Activated CD4-positive, alpha-beta memory T cell treated with anti-CD3 and anti-CD28 coated beads for 36 hours (primary cell): ENCODE results near the gene TAAR8. TPM values are rescaled to one million over a fixed set of nuclear protein-coding genes. Genes with fewer than 3 reads are reported as not detected.

ENCODE experiments used
- CTCF ChIA-PET: fragments of 350-600 bp; sonication (Branson Sonifier 250); formaldehyde crosslinking; loops from one replicate; lab custom pipeline; 2021; ENCODE audit warnings: antibody characterized with exemption, inconsistent platforms; lab: Charles Lee
- POLR2A ChIA-PET: fragments of 350-600 bp; sonication (Branson Sonifier 250); formaldehyde crosslinking; loops from one replicate; lab custom pipeline; 2021; ENCODE audit warnings: antibody characterized with exemption; lab: Charles Lee
- DNase-seq: peaks from one replicate; pipeline ENCODE4 v3.0.0-alpha.2; 2020
- H3K27ac Mint-ChIP-seq: one replicate; pipeline ENCODE4 v1.8.0; 2021; ENCODE audit warnings: mixed read lengths
- H3K27me3 Mint-ChIP-seq: one replicate; pipeline ENCODE4 v1.8.0; 2021; ENCODE audit warnings: mixed read lengths
- H3K36me3 Mint-ChIP-seq: one replicate; pipeline ENCODE4 v1.8.0; 2021; ENCODE audit warnings: mixed read lengths
- H3K4me1 Mint-ChIP-seq: one replicate; pipeline ENCODE4 v1.8.0; 2021; ENCODE audit warnings: low read depth, mixed read lengths
- H3K4me3 Mint-ChIP-seq: one replicate; pipeline ENCODE4 v1.8.0; 2021; ENCODE audit warnings: mild to moderate bottlenecking, mixed read lengths
- H3K9me3 Mint-ChIP-seq: one replicate; pipeline ENCODE4 v1.8.0; 2021; ENCODE audit warnings: mixed read lengths
- intact Hi-C: fragments of 100-400 bp; cut with micrococcal nuclease; formaldehyde crosslinking; loops from one replicate; pipeline ENCODE4 v1.15.1; 2023
- total RNA-seq, 2 experiments: library from RNA; stranded (reverse); gene quantifications; one replicate each; pipeline ENCODE4 v1.2.3, GENCODE V29; 2021

Gene TAAR8
- not detected for total RNA-seq

DNA sequence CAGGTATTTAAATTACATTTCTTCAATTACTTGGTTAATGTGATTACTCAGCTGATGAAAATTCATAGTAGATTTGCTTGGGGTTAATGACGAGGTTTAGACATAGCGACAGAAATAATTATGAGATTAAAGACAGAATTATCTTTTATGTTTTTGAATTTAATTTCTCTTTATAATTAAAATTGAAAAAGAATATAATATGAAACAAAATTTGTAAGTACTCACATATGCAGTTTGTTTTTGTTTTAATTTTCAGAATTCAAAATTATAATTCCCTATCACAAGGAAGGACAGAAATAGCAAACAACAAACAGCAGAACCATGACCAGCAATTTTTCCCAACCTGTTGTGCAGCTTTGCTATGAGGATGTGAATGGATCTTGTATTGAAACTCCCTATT is at the start of gene TAAR8:
TSS of gene TAAR8 (plus strand) at position 301 of the 400 bp plus-strand sequence. CDS start at position 322, 21 bp downstream.
- Mint-ChIP-seq H3K4me1 (no peaks in the 10 kb centered on the region), H3K27me3 (peaks cover 18% of the 10 kb centered on the region), H3K27ac (no peak within 1 kb of the TSS), H3K9me3 (no peaks in the 10 kb centered on the region), H3K36me3 (no peaks in the 10 kb centered on the region), H3K4me3 (no peak within 1 kb of the TSS)
- intact Hi-C loops = no loop called here
- POLR2A ChIA-PET = no interaction called here
- CTCF ChIA-PET = no interaction called here
- DNase-seq = no peak

GRCh38 chr6:132504757-132505156 is 47.7 kb upstream of the TAAR8 start:
- H3K36me3 Mint-ChIP-seq = peaks cover 24% of the 10 kb centered on the region
- H3K4me1 Mint-ChIP-seq = peaks cover 40% of the 10 kb centered on the region
- no peak overlapping the region for H3K4me3 Mint-ChIP-seq
- no peaks in the 10 kb centered on the region for H3K9me3 Mint-ChIP-seq
- ChIA-PET CTCF (interaction anchor here (1.6 kb wide), 1 partner anchor 225 kb away, joined by 5 read pairs; no protein-coding TSS in a partner anchor), POLR2A (no interaction called here)
- H3K27ac Mint-ChIP-seq = no peak overlapping the region
- intact Hi-C loops = no loop called here
- no peaks in the 10 kb centered on the region for H3K27me3 Mint-ChIP-seq
- no peak for DNase-seq

- Mint-ChIP-seq H3K27ac (no peak overlapping the region), H3K9me3 (no peaks in the 10 kb centered on the region), H3K4me3 (no peak overlapping the region), H3K4me1 (peaks cover 36% of the 10 kb centered on the region), H3K27me3 (no peaks in the 10 kb centered on the region), H3K36me3 (peaks cover 21% of the 10 kb centered on the region)
- DNase-seq = no peak
- CTCF ChIA-PET = interaction anchor here (1.6 kb wide), 1 partner anchor 225 kb away, joined by 5 read pairs; no protein-coding TSS in a partner anchor
- POLR2A ChIA-PET = no interaction called here
- intact Hi-C loops = no loop called here
These were observed 47.3 kb upstream of the TAAR8 start for GRCh38 chr6:132505158-132505557.

DNA sequence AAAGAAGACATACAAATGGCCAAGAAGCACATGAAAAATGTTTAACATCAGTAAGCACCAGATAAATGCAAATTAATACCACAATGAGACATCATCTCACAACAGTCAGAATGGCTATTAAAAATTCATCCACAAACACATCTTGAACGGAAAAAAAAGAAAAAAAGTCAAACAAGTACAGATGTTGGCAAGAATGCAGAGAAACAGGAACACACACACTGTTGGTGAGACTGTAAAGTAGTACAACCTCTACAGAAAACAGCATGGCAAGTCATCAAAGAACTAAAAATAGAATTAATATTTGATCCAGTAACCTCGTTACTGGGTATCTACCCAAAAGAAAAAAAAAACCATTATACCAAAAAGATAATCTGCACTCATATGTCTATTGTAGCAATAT is 46.0 kb upstream of the TAAR8 start:
- Mint-ChIP-seq H3K4me3 (no peak overlapping the region), H3K27me3 (no peaks in the 10 kb centered on the region), H3K36me3 (peaks cover 14% of the 10 kb centered on the region), H3K4me1 (peaks cover 43% of the 10 kb centered on the region), H3K9me3 (no peaks in the 10 kb centered on the region), H3K27ac (no peak overlapping the region)
- CTCF ChIA-PET = interaction anchor here (1.6 kb wide), 1 partner anchor 227 kb away, joined by 5 read pairs; no protein-coding TSS in a partner anchor
- intact Hi-C loops = no loop called here
- POLR2A ChIA-PET = no interaction called here
- no peak for DNase-seq

DNA sequence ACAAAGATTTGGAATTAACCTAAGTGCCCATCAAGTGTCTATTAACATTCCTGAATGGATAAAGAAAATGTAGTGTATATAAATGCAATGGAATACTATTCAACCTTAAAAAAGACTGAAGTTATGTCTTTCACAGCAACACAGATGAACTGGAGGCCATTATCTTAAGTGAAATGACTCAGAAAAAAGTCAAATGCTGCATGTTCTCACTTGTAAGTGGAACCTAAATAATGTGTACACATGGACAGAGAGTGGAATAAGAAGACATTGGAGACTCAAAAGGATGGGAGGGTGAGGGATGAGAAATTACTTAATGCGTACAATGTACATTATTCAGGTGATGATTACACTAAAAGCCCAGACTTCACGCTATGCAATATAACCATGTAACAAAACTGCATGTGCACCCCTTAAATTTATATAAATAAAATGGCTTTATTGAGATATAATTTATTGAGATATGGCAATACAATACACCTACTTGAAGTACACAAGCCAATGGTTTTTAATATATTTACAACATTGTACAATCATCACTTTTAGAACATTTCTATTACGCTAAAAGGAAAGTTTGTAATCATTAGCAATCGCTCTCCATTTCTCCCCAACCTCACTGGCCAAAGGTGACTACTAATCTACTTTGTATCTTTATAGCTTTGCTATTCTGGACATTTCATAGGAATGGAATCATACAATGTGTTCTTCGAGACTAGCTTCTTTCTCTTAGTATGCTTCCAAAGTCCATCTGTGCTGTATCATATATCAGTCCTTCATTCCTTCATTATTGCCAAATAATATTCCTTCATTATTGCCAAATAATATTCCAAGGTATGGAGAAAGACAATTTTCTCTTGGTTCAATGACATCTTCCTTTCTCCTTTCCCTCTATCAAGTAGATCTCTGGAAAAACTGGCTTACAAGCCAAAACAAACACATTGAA is 45.3 kb upstream of the TAAR8 start:
- ChIA-PET POLR2A (no interaction called here), CTCF (no interaction called here)
- H3K9me3 Mint-ChIP-seq = no peaks in the 10 kb centered on the region

GRCh38 chr6:132511210-132511830 is 41.2 kb upstream of the TAAR8 start:
- Mint-ChIP-seq H3K4me1 (peaks cover 47% of the 10 kb centered on the region), H3K27me3 (no peaks in the 10 kb centered on the region), H3K9me3 (no peaks in the 10 kb centered on the region), H3K36me3 (peaks cover 9% of the 10 kb centered on the region), H3K27ac (no peak overlapping the region), H3K4me3 (peak overlapping the region; percentile 95)
- intact Hi-C loops = no loop called here
- ChIA-PET POLR2A (interaction anchor here (1.6 kb wide), 1 partner anchor 301 kb away, joined by 3 read pairs; no protein-coding TSS in a partner anchor), CTCF (interaction anchor here (0.7 to 1.9 kb wide), 4 partner anchors 15 to 588 kb away, joined by 3 to 6 read pairs (median 4); no protein-coding TSS in a partner anchor)
- DNase-seq = no peak

More for the DNA sequence above, 45.3 kb upstream of the TAAR8 start:
- peaks cover 49% of the 10 kb centered on the region for H3K4me1 Mint-ChIP-seq
- no peak overlapping the region for H3K27ac Mint-ChIP-seq
- no peaks in the 10 kb centered on the region for H3K27me3 Mint-ChIP-seq
- H3K4me3 Mint-ChIP-seq = no peak overlapping the region
- intact Hi-C loops = no loop called here
- peaks cover 11% of the 10 kb centered on the region for H3K36me3 Mint-ChIP-seq
- DNase-seq = no peak

- ChIA-PET CTCF (interaction anchor here (0.7 to 1.9 kb wide), 7 partner anchors 12 to 589 kb away, joined by 3 to 6 read pairs (median 4); partner anchors contain the start of gene TAAR9), POLR2A (interaction anchor here (1.1 to 1.6 kb wide), 2 partner anchors 301 to 308 kb away, joined by 3 read pairs; no protein-coding TSS in a partner anchor)
- H3K36me3 Mint-ChIP-seq = peaks cover 9% of the 10 kb centered on the region
- no peaks in the 10 kb centered on the region for H3K9me3 Mint-ChIP-seq
- no peak for DNase-seq
- no peaks in the 10 kb centered on the region for H3K27me3 Mint-ChIP-seq
- peaks cover 42% of the 10 kb centered on the region for H3K4me1 Mint-ChIP-seq
- no peak overlapping the region for H3K27ac Mint-ChIP-seq
- intact Hi-C loops = no loop called here
- peak overlapping the region; percentile 95 for H3K4me3 Mint-ChIP-seq
These were observed 40.6 kb upstream of the TAAR8 start for GRCh38 chr6:132511831-132512220.

- ChIA-PET CTCF (interaction anchor here (0.9 to 1.9 kb wide), 10 partner anchors 12 to 597 kb away, joined by 3 to 6 read pairs (median 4); partner anchors contain the start of gene TAAR9), POLR2A (interaction anchor here (0.7 to 1.6 kb wide), 5 partner anchors 16 to 308 kb away, joined by 3 to 6 read pairs (median 3); partner anchors contain the start of gene RPS12)
These were observed 40.2 kb upstream of the TAAR8 start for GRCh38 chr6:132512342-132512637.

DNA sequence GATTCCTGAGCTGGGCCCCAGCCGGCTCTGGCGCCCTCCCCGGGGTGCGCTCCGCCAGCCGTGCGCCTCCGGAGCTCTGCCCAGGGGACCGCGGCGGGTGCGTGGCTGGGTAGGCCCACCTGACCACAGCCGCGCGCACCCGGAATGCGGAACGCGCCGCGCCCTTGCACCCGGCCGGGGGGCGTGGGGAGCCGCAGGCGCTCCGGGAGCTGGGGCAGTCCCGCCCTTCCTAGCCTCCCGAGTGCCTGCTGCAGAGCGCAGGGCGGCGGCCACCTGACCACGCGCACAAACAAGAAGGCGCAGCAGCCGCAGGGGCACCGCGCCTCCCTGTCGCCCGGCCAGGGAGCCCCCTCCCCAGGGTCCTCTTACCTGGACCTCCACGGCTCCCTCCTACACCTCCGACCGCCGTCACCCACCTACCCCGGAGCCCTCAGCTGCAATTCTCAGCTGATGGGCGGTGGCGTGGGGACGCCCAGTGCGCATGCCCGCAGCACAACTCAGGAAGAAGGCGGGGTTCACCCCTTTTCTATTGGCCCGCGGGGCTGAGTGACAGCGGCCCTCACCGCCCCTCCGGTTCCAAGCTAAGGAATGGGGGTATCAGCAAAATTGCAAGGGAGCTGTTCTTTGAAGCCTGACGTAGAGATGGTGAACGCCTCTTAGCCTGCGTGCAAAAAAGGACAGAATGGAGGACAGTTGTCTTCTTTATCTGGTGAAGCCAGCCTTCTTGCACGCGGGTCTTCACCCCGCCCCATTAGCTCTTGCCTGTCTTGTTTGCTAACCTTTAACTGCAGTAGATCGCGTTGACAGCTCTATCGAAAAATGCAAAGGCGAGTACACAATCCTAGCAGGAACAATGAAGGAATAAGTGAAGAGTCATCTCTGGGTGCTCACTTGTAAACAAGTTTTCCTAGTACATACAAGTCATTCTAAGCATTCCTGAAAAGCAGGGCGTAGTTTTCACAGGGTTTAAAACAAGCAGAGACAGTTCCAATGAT is 39.5 kb upstream of the TAAR8 start, which contains the start of gene STX7:
TSS of gene STX7 (minus strand) at position 479 of the 995 bp plus-strand sequence. CDS start 9,586 bp downstream, outside the sequence.
- H3K4me1 Mint-ChIP-seq = peaks cover 36% of the 10 kb centered on the region
- DNase-seq = peak; percentile 90
- H3K36me3 Mint-ChIP-seq = peaks cover 4% of the 10 kb centered on the region
- no peaks in the 10 kb centered on the region for H3K9me3 Mint-ChIP-seq
- ChIA-PET CTCF (interaction anchor here (0.6 to 1.9 kb wide), 15 partner anchors 11 to 1431 kb away, joined by 3 to 6 read pairs (median 4); partner anchors contain the start of genes RPS12, SLC18B1 and TAAR9), POLR2A (interaction anchor here (0.7 to 1.6 kb wide), 6 partner anchors 17 to 307 kb away, joined by 3 to 6 read pairs (median 3); partner anchors contain the start of gene RPS12)
- H3K4me3 Mint-ChIP-seq = peak within 1 kb of the TSS; percentile 95
- intact Hi-C loops = loop anchor here (1.0 kb wide), 2 partner anchors 18 to 301 kb away; partner anchors contain the start of gene RPS12
- no peaks in the 10 kb centered on the region for H3K27me3 Mint-ChIP-seq
- peak within 1 kb of the TSS; percentile 69 for H3K27ac Mint-ChIP-seq

More at GRCh38 chr6:132512342-132512637, 40.2 kb upstream of the TAAR8 start:
- DNase-seq = no peak
- intact Hi-C loops = no loop called here
- no peaks in the 10 kb centered on the region for H3K9me3 Mint-ChIP-seq
- H3K4me3 Mint-ChIP-seq = peak overlapping the region; percentile 95
- peaks cover 9% of the 10 kb centered on the region for H3K36me3 Mint-ChIP-seq
- H3K27ac Mint-ChIP-seq = no peak overlapping the region
- H3K4me1 Mint-ChIP-seq = peaks cover 40% of the 10 kb centered on the region
- no peaks in the 10 kb centered on the region for H3K27me3 Mint-ChIP-seq

GRCh38 chr6:132513831-132514545 is 38.5 kb upstream of the TAAR8 start:
- Mint-ChIP-seq H3K4me3 (no peak overlapping the region), H3K27me3 (no peaks in the 10 kb centered on the region), H3K4me1 (peaks cover 28% of the 10 kb centered on the region), H3K9me3 (no peaks in the 10 kb centered on the region), H3K27ac (no peak overlapping the region), H3K36me3 (no peaks in the 10 kb centered on the region)
- CTCF ChIA-PET = interaction anchor here (0.9 to 2.5 kb wide), 5 partner anchors 16 to 301 kb away, joined by 3 to 9 read pairs (median 5); partner anchors contain the start of genes RPS12 and SLC18B1
- POLR2A ChIA-PET = interaction anchor here (0.8 kb wide), 1 partner anchor 299 kb away, joined by 3 read pairs; no protein-coding TSS in a partner anchor
- no peak for DNase-seq
- intact Hi-C loops = loop anchor here (1.0 kb wide), 2 partner anchors 19 to 300 kb away; partner anchors contain the start of gene RPS12
